Measurements from ENCODE around the gene FNDC7.

FNDC7 gene

GRCh38 chr1:108665771-108666170 lies 46.9 kb upstream of the FNDC7 start:
- no peak for TF ChIP-seq SIN3A (IDR thresholded peaks at IDR 0.05; ENCODE audit: borderline replicate concordance, insufficient read depth, low read length)
- no peak for TF ChIP-seq FOXP2 (optimal IDR thresholded peaks at IDR 0.05; ENCODE audit: borderline replicate concordance, extremely low read depth, extremely low read length, insufficient read depth)
- no peak for TF ChIP-seq TAF1 (IDR thresholded peaks at IDR 0.05; ENCODE audit: borderline replicate concordance, insufficient read depth, low read length)
- TF ChIP-seq REST (IDR thresholded peaks at IDR 0.05; ENCODE audit: insufficient read depth in 1 of 2, low read depth in 2 of 2, low read length in 2 of 2): no peak
- no peak for TF ChIP-seq POLR2AphosphoS5 (IDR thresholded peaks at IDR 0.05; ENCODE audit: low read depth, low read length)

- no peak for TF ChIP-seq SIN3A (IDR thresholded peaks at IDR 0.05; ENCODE audit: borderline replicate concordance, insufficient read depth, low read length)
- no peak for TF ChIP-seq REST (IDR thresholded peaks at IDR 0.05; ENCODE audit: insufficient read depth in 1 of 2, low read depth in 2 of 2, low read length in 2 of 2)
These were observed 43.9 kb upstream of the FNDC7 start for GRCh38 chr1:108668777-108669176.

- TF ChIP-seq REST (IDR thresholded peaks at IDR 0.05; ENCODE audit: insufficient read depth in 1 of 2, low read depth in 2 of 2, low read length in 2 of 2): no peak
- TF ChIP-seq SIN3A (IDR thresholded peaks at IDR 0.05; ENCODE audit: borderline replicate concordance, insufficient read depth, low read length): no peak
- TF ChIP-seq TAF1 (IDR thresholded peaks at IDR 0.05; ENCODE audit: borderline replicate concordance, insufficient read depth, low read length): no peak
- no peak for TF ChIP-seq POLR2AphosphoS5 (IDR thresholded peaks at IDR 0.05; ENCODE audit: low read depth, low read length)
- no peak for TF ChIP-seq FOXP2 (optimal IDR thresholded peaks at IDR 0.05; ENCODE audit: borderline replicate concordance, extremely low read depth, extremely low read length, insufficient read depth)
These were observed 43.0 kb upstream of the FNDC7 start for GRCh38 chr1:108669679-108670078.

GRCh38 chr1:108670131-108670773 lies 42.5 kb upstream of the FNDC7 start:
- TF ChIP-seq POLR2AphosphoS5 (IDR thresholded peaks at IDR 0.05; ENCODE audit: low read depth, low read length) (no peak), SIN3A (IDR thresholded peaks at IDR 0.05; ENCODE audit: borderline replicate concordance, insufficient read depth, low read length) (no peak), FOXP2 (optimal IDR thresholded peaks at IDR 0.05; ENCODE audit: borderline replicate concordance, extremely low read depth, extremely low read length, insufficient read depth) (no peak), REST (IDR thresholded peaks at IDR 0.05; ENCODE audit: insufficient read depth in 1 of 2, low read depth in 2 of 2, low read length in 2 of 2) (no peak), TAF1 (IDR thresholded peaks at IDR 0.05; ENCODE audit: borderline replicate concordance, insufficient read depth, low read length) (no peak)

- TF ChIP-seq REST (IDR thresholded peaks at IDR 0.05; ENCODE audit: insufficient read depth in 1 of 2, low read depth in 2 of 2, low read length in 2 of 2) (no peak), POLR2AphosphoS5 (IDR thresholded peaks at IDR 0.05; ENCODE audit: low read depth, low read length) (no peak), FOXP2 (optimal IDR thresholded peaks at IDR 0.05; ENCODE audit: borderline replicate concordance, extremely low read depth, extremely low read length, insufficient read depth) (no peak), SIN3A (IDR thresholded peaks at IDR 0.05; ENCODE audit: borderline replicate concordance, insufficient read depth, low read length) (no peak), TAF1 (IDR thresholded peaks at IDR 0.05; ENCODE audit: borderline replicate concordance, insufficient read depth, low read length) (no peak)
These were observed 41.6 kb upstream of the FNDC7 start for GRCh38 chr1:108671143-108671542.

Data from PFSK-1 (cell line).